GM21529 (cell line): Measurements from ENCODE around the gene RAD23B.
"Not testable (repeated sequence)": the region's sequence is repeated elsewhere in the genome, so short reads cannot be mapped to it uniquely, and the experiment has no call there.

Experiments used
- ATAC-seq: cut with Tn5 transposase; IDR thresholded peaks from one replicate; pipeline ENCODE4 v1.9.1; 2021; ENCODE audit not compliant: unreplicated experiment

RAD23B gene

DNA sequence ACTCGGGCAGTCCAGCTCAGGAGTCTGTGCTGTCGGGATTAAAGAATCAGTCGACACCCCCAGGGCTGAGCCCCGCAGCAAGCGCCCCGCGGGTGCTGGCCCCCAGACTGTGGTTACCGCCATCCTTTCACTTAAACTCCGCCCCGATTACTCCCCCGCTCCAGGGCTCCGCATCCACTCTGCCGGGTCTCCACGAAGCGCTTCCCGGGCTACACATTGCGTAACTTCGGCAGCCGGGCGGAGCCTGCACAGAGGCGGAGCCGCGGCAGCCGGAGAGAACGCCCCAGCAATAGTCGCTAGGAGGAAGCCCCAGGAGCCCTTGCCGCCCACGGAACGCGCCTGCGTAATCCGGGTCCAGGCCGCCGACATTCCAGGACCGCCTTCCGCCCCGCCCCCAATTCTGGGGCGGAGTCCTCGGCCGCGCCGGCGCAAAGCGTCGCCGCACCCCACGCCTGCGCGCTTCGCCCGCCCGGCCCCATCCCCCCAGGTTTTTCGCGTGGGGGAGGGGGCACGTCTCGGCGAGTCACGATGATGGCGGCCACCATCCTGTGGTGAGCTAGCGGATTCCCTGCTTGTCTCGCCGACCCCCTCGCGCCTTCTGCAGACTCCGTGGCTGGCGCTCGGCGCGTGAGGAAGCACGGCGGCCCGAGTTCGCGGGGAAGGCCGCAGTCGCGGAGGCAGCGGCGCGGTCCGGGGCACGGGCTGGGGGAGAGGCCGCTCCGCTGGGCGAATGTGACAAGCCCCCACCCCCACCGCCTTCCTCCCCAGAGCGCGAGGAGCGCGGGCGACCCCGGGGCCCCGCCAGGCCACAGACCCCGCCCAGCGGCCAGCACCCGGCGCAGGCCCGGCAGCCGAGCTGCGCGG lies at the start of gene RAD23B:
Gene RAD23B (plus strand): TSS at position 521 of the 864 bp plus-strand sequence. CDS start 351 bp downstream, outside the sequence.
- ATAC-seq, result peak; percentile 86

DNA sequence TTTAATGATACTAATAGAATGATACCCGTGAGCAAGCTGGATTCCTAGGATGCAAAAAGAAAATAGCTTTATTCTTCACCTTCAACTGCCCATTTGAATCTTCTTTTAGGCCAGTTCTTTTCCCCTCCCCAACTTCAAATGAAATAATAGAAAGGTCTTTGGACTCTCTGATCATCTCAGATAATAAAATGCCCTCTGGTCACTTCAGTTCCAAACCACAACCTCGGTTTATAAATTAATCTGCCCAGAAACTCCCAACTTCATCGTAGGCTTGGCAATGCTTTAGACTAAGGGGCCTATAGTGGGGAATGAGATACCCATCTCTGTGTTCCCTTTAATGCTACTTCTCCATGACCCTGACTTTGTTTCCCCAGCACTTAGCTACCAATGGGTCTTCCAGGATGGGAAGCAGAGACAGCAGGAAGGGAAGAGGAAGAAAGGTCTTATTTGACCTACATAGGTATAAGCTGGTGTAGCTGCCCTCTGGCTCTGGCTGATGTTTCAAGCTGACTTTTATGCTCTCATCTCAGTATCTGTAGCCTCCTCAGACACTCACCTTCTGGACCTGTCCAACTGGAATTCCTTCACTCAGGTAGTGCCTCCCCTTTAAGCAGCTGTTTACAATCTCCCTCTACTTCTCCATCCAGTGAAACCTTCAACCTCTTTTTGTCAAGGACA lies 47.2 kb upstream of the RAD23B start:
- no peak for ATAC-seq

DNA sequence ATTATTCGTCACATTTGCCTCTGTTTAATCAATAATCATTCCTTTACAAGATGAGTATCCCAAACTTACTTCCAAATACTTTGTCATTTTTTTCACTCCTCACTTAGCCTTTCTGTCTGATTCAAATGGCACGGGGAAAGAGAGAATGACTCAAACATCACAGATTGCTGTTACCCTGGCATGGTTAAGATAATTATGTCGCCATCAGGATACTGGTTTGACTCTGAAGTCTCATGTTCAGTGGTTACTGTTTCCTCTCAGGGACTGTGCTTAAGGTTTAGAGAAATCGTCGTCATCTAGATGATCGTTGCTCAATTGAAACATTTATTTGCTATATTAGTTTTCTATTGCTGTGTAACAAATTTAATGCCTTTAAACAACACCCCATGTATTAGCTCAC lies 45.2 kb upstream of the RAD23B start:
- ATAC-seq, result peak; percentile 68

DNA sequence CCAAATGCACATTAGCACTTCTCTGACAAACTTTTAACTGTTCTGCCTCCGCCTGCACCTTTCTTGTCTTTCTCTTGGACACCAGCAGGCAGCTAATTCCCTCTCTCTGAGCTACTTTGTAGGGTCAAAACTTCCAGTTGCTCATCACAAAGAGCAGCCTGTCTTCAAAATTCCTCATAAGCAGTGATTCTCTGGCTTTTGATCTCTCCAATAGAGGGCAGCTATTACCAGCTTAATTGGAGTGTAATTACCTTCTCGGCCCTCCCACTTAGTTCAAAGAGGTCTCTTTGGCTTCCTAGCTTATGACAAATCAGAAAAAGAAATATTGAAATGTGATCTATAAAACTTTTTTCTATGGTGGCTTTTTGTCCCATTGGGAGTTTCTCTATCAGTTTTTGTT lies 43.6 kb upstream of the RAD23B start:
- ATAC-seq, result no peak

DNA sequence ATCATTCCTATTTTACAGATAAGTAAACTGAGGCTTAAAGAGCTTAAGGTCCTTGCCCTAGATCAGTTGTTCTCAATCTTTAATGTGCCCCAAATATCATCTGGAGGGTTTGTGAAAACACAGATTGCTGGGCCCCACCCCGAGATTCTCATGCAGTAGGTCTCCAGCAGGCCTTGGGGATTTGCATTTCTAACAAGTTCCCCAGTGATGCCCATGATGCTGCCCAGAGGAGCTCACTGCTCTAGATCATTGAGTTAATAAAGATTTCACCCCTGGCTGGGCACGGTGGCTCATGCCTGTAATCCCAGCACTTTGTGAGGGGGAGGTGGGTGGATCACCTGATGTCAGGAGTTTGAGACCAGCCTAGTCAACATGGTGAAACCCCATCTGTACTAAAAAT lies 42.8 kb upstream of the RAD23B start:
- no peak for ATAC-seq

DNA sequence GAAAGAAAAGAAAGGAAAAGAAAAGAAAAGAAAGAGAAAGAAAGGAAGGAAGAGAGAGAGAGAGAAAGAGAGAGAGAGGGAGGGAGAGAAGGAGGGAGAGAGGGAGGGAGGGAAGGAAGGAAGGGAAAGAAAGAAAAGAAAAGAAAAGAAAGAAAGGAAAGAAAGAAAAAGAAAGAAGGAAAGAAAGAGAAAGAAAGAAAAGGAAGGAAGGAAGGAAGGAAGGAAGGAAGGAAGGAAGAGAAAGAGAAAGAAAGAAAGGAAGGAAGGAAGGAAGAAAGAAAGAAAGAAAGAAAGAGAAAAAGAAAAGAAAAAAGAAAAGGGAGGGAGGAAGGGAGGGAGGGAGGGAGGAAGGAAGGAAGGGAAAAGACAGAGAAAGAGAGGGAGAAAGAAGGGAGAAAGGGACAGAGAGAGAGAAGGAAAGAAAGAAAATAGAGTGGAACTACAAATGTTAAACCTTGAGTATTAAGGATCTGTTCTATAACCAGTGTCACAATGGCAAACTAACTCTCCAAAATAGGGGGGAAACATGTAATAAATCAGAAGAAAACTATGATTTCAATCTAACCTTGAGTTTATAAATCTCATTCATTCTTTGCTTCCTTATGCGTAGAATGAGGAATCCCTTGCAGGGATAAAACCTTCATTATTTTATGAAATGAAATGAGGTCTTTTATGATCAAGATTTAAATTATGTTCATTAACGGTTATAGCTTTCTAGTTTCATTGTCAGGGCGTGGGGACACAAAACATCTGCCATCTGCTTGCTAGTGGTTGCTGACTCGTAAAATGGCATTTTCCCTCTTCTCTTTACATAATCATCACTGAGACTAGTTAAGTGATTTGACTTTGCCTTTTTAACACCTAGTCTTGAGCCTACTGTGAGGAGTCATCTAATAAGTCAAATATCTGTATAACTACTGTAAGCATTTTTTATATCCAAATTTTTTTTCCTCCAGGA lies 40.7 kb upstream of the RAD23B start:
- no peak for ATAC-seq

DNA sequence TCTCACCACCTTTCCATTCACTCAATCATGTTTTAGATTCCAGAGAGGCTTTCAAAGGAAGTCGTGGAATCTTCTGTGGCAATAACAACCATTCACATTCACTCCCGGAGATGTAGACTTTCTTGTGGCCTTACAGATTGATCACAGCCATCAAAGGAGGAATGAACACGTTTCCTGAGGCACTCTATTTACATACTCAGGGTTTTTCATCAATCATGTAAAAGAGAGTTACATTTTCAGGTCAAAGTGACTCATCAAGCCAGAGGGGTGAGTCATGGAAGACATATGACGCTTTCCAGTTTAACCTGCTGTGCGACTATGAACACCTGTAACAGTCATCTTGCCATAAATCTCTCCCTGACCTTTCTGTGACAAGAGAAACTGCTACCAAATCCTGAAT lies 39.3 kb upstream of the RAD23B start:
- ATAC-seq, result no peak

DNA sequence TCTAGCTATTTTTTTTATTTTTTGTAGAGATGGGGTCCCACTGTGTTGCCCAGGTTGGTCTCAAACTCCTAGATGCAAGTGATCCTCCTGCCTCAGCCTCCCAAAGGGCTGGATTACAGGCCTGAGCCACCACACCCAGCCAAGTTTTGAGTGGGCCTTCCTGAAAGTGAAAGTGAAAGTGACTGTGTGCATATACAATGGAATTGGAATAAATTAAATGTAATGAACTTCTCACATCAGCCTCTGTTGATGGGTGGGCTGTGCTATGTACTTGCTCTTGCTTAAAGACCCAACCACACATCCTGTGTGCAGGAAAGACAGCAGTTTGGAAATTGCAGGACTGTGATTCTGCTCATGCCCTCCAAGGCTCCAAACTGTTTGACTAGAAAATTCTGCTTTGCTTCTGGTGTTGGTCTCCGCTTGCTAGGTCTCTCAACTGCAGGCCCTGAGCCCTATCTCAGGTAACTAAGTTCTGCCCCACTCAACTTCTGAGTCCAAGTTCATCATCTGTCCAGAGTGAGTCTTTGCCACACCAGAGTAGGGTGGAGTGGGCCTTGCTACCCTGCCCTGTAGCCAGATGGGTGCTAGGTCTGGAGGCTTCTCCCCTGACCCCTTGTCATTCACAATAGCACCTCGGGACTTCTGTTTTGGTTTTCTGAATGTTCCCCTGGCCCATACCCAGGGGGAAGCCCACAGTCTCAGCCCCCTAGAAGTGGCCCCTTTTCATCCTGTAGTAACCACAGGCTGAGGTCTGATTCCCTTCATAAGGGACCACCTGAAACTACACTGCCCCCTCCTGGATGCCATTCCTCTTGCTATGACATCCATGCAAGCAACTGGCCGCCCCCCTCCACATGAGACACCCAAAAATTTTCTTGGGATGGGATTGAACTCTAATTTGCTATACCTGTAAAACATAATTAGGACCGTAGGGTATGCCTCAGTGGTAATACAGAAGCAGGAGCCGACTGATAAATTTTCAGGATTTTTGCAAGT lies 36.5 kb upstream of the RAD23B start:
- no peak for ATAC-seq

DNA sequence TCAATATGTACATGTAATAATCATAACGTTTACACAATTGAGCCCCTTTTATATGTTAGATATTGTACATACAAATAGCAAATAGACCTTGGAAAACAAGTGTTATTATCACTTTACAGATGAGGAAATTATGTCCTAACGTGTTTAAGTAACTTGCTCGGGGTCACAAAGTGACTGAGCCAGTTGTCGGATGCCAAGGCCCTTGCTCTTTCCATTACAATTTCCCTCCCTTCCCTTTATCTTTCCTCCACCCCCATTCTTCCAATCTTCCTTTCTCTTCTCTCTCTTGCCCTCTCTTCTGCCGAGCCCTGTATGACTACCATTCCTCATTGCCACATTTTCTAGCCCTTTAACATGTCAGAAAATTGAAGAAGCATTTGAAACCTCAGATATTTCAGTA lies 34.4 kb upstream of the RAD23B start:
- ATAC-seq, result no peak

DNA sequence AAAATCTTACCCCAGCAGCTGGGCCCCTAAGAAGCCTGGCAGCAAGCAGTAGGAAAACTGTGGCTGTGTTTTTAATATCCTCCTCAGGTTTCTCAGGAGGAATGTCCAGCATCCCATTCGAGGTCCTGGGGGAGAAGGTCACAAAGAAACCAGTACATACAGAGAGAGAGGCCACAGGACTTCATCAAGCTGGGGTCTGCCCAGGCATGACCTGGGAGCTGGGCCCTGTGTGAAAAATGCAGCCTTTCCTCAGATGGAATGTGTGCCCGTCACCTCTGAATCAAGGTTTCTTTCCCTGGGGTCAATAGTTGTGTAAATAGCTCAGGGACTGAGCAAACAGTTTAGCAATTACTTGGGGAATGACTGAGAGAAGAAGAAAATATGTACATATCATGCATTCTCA lies 33.9 kb upstream of the RAD23B start:
- ATAC-seq, result no peak

DNA sequence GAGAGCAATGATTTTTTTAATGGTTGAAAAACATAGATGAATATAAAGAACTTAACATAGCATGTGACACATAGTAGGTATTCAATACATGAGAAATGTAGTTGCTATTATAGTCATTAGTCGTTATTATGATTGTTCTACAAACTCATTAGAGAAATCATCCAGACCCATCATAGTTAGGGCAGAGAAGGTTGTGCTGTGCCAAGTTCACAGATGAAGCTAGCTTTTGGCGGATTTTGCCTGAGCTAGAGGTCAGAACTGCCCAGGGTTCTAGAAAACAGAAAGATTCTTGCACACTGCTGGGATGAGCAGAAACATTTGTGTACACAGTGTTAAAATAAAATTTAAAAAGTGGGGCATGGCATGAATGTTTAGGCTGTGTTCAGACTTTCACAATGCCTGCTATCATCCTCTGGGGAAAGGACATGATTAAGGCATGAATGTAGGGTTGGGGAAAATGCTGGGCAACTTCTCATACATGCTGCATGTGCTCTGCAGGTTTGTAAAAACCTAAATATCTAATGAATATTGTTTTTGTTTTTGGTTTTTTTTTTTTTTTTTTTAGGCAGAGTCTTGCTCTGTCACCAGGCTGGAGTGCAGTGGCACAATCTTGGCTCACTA lies 33.3 kb upstream of the RAD23B start:
- no peak for ATAC-seq

DNA sequence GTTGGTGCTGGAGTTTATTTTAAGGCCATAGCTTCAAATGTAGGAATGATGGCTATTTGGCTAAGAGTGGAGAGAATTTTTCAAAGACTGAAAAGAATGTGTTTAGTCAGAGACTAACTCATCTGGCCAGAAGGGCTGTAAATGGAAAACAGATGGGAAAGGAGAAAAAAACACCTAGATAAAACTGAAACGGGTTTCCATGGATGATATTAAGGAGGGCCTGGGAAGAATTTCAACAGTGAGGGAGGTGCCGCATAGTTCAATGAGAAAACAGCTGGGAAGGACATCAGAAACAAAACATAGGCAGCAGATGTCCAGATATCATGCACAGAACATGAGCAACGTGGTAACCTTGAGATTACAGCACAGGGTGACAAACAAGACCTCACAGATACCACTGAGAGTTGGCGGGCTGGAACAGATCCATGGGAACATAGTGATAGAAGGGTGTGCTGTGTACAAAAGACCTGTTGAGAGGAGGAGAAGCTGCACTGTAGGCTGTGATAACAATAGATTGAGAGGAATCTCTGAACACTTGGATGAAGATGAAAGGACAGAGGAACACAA lies 31.2 kb upstream of the RAD23B start:
- no peak for ATAC-seq

DNA sequence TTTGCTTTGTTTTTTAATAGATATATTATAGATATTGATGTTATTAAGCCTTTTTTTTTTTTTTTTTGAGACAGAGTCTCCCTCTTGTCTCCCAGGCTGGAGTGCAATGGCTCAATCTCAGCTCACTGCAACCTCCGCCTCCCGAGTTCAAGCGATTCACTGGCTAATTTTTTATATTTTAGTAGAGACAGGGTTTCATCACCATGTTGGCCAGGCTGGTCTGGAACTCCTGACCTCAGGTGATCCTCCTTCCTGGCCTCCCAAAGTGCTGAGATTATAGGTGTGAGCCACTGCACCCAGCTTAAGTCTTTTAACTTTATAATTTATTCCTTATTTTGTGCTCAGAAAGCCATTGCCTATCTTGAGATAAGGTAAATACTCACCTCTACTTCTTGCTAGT lies 24.2 kb upstream of the RAD23B start:
- no peak for ATAC-seq

DNA sequence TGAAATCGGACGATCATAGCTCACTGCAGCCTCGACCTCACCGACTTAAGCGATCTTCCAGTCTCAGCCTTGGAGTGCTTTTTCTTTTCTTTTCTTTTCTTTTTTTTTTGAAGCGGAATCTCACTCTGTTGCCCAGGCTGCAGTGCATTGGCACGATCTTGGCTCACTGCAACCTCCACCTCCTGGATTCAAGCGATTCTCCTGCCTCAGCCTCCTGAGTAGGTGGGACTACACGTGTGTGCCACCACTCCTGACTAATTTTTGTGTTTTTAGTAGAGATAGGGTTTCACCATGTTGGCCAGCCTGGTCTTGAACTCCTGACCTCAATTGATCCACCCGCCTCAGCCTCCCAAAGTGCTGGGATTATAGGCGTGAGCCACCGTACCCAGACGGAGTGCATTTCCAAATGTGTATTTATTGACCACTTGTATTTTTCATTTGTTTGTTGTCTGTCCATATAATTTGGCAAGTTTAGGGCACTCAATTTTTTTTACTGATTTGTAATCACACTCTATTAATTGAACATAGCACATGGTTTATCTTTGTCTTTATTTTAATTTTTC lies 23.2 kb upstream of the RAD23B start:
- not testable (repeated sequence) for ATAC-seq

DNA sequence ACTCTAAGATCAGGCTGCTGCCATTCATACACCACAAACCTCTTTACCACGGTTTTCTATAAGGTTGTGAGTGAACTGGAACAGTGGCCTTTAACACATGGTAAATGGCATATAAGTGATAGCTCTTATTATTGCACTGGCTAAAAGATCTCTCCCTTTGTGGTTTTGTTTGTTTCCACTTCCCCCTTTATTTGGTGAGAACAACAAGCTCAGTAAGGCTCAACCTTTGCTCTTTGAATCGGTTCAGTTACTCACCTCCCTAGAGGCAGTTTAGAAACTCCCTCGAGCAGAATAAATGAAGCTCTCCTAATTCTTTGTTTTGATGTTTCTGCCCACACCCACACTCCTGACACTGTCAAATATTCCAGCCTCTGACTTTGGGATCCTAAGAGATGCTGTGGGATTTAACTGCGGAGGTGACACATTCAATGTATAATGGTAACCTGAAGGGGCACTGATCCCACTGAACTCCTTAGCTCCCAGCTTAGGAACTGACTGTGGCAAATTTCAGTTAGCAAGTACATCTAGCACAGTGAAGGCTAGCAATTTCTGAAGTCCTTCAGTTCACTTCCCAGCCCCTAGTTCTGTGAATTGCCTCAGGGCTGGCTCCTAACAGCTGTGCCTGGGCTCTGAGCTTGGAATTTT lies 22.5 kb upstream of the RAD23B start:
- ATAC-seq, result peak; percentile 100

DNA sequence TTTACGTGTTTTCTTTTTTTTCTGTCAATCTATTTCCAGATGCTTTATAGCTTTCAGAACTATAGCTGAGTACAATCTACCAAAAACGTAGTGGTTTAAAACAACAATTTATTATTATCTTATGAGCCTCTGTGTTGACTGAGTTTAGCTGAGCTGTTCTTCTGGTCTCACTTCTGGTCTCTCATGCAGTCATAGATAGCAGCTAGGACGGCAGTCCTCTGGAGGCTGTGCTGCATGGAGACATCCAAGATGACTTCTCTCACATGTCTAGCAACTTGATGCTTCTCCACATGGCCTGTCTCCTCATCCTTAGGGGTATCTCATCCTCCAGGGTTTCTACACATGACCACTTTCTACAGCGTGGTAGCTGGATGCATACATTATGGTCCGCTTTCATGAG lies 22.0 kb upstream of the RAD23B start:
- no peak for ATAC-seq

DNA sequence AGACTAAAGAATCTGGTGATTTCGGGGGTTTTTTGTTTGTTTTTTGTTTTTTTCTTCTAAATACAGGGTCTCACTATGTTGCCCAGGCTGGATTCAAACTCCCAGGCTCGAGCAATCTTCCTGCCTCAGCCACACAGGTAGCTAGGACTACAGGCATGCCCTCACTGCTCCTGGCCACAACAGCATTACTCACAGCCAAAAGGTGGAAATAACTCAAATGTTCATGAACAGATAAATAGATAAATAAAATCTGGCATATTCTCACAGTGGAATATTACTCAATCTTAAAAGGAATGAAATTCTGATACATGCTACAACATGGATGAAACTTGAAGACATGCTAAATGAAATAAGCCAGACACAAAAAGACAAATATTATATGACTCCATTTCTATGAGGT lies 19.8 kb upstream of the RAD23B start:
- no peak for ATAC-seq

DNA sequence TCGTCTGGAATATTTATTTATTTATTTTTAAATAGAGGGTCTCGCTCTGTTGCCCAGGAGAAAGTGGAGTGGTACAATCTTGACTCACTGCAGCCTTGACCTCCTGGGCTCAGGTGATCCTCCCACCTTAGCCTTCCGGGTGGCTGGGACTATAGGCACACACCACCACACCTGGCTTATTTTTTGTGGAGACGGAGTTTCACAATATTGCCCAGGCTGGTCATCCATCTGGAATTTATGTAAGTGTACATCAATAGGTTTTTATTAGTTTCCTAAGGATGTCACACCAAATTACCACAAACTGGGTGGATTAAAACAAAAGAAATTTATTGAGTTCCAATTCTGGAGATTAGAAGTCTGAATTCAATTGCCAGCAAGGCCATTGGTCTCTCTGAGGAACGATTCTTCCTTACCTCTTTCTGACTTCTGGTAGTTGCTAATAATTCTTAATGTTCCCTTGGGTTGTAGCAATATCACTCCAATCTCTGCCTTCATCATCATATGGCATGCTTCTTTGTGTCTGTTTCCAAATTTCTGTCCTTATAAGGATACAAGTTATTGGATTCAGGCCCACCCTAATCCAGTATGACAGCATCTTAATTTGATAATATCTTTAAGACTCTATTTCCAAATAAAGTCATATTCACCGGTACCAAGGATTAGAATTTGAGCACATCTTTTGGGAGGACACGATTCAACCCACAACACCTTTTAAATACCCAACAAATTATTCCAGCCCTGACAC lies 16.3 kb upstream of the RAD23B start:
- no peak for ATAC-seq
